NCI-H2227 (cell line): Measurements from ENCODE around the gene KRTAP10-6.
"Not testable (repeated sequence)": the region's sequence is repeated elsewhere in the genome, so short reads cannot be mapped to it uniquely, and the experiment has no call there.

ENCODE experiments used
- DNase-seq: peaks from one replicate; lab custom pipeline; 2025; ENCODE audit not compliant: unreplicated experiment; lab: John Stamatoyannopoulos, UW

Gene KRTAP10-6

DNA sequence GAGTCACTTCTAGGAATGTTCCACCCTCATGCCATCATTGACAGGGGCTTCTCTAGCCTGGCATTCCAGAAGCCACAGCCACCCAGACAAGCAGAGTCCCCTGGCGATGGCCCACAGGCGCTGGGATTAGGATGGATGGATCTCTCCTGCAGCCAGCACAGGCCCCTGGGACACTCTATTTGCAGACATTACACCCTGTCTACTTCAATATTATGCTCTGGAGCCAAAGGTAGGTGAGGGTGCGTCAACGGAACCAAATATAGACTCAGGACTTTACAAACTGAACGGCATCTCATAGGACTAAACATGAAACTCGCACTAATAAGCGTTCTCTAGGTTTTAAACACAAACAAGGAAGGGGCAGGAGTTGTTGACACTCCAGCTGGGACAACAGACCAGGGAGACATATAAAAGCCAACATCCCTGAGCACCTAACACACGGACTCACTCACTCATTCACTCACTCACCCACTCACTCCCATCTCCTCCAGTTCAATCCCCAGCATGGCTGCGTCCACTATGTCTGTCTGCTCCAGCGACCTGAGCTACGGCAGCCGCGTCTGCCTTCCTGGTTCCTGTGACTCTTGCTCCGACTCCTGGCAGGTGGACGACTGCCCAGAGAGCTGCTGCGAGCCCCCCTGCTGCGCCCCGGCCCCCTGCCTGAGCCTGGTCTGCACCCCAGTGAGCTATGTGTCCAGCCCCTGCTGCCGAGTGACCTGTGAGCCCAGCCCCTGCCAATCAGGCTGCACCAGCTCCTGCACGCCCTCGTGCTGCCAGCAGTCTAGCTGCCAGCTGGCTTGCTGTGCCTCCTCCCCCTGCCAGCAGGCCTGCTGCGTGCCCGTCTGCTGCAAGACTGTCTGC is 8.0 kb upstream of the KRTAP10-6 start, which contains the start of gene KRTAP10-7:
KRTAP10-7 (plus strand) TSS at position 480 of the 861 bp plus-strand sequence; CDS start at position 505, 25 bp downstream.
- not testable (repeated sequence) for DNase-seq

DNA sequence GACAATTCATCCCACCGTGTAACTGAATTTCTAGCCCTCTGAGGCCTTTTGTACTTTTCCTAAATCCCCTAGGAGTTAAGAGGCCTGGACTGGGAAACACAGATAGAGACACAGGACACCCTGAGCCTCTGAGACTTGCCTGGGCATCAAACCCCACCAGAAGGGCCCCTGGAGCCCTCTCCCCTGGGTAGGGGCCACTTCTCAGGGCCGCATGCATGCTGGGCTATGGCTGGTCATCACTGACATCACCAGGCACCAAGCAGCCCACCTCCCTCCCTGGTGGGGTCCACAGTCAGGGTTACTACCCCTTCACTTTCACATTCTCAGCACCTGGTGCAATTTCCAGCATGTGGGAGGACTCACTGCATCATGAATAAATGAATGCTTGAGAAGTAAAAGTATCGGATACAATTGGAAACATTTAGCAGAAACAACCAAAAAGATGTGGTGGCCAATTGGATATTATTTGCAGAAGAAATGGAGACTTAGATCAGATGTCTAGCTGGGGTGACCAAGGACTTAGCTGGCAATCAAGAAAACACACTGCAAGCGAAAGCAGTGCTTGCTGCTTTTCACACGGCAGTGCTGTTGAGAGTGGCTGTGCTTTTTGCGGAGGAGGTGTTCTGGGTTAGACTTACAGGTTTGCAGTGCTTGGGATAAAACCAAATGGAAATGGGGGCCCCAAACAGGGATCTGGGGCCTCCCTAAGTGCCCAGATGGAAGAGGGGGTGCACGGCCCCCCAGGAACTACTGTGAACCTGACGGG is 7.1 kb upstream of the KRTAP10-6 start:
- DNase-seq: no peak

- peak; percentile 43 for DNase-seq
Observed at GRCh38 chr21:44598061-44598460, 5.8 kb upstream of the KRTAP10-6 start.

- DNase-seq: no peak
Observed at GRCh38 chr21:44596068-44596725, 3.9 kb upstream of the KRTAP10-6 start.

- no peak for DNase-seq
Observed at GRCh38 chr21:44595524-44595923, 3.2 kb upstream of the KRTAP10-6 start.

DNA sequence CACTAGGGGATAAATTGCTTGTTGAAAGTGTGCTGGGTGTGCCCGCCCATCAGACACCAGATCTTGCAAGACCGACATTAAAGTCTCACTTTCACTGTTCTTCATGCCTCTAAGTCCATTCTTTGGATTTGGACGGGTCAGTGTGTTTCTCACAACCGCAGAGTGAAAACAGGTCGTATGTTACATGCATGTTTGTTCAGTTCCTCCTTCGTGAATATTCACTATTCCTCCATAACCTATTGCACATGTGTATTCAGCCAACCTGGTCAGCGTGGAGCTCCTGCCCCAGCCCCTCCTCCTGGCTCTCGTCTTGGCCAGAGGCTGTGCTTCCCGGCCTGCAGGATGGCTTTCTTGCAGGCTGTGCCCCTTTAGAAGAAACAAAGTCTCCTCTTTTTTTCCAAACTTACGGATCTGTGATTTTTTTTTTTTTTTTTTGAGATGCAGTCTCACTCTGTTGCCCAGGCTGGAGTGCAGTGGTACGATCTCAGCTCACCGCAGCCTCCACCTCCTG is 2.2 kb upstream of the KRTAP10-6 start:
- DNase-seq: no peak

GRCh38 chr21:44593598-44594405 is 1.5 kb upstream of the KRTAP10-6 start:
- DNase-seq: no peak

GRCh38 chr21:44591801-44592130 is 539 bp downstream of the KRTAP10-6 start:
- not testable (repeated sequence) for DNase-seq

DNA sequence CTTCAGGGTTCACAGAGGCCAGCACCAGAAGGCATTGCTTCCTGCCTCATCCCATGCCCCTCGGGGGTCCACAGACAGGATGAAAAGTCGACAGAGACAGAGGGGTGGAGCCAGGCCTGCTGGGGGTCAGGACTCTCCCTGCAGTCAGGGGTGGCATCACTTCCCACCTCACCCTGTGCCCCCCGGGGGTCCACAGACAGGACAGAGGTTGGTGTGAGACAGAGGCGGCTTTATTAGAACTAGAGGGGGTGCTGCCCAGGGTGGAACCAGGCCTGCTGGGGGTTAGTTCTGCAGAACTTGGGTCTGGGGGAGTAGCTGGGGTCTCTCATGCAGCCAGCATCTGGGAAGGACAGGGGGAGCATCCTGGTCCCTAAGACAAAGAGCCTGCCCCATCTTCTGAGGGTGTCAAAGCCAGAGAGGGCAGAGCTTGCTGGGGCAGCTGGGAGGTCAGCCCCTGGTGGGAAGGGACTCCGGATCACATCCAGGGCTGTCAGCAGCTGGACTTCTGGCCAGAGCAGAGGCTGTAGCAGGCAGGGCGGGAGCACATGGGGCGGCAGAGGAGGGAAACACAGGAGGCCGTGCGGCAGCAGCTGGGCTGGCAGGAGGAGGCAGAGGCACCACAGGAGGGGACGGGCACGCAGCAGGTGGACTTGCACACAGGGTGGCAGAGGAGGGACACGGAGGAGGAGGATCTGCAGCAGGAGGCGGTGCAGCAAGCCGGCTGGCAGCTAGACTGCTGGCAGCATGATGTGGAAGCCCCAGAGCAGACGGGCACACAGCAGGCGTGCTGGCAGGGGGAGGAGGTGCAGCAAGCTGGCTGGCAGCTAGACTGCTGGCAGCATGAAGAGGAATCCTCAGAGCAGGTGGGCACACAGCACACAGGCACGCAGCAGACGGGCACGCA is 1.2 kb downstream of the KRTAP10-6 start:
- DNase-seq: not testable (repeated sequence)

GRCh38 chr21:44590311-44590721 is 2.0 kb downstream of the KRTAP10-6 start:
- DNase-seq: no peak

- no peak for DNase-seq
Observed at GRCh38 chr21:44589586-44590305, 2.6 kb downstream of the KRTAP10-6 start.

DNA sequence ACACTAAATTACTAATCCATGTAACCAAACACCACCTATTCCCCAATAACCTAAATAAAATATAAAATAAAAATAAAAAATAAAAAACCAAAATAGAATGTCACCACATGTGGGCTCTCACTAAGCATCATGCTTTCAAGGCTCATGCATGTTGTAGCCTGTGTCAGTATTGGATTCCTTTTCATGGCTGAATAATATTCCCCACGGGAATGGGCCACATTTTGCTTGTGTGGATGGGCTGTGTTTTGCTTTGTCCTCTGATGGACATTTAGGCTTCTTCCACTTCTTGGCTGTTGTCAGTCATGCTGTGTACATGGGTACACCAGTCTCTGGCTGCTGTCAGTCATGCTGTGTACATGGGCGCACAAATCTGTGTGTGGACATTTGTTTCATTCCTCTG is 3.2 kb downstream of the KRTAP10-6 start:
- no peak for DNase-seq

- no peak for DNase-seq
Observed at GRCh38 chr21:44585892-44586291, 6.4 kb downstream of the KRTAP10-6 start.

GRCh38 chr21:44583800-44584147 is 8.5 kb downstream of the KRTAP10-6 start:
- DNase-seq: peak; percentile 64

GRCh38 chr21:44583089-44583799 is 9.1 kb downstream of the KRTAP10-6 start:
- peak; percentile 47 for DNase-seq

DNA sequence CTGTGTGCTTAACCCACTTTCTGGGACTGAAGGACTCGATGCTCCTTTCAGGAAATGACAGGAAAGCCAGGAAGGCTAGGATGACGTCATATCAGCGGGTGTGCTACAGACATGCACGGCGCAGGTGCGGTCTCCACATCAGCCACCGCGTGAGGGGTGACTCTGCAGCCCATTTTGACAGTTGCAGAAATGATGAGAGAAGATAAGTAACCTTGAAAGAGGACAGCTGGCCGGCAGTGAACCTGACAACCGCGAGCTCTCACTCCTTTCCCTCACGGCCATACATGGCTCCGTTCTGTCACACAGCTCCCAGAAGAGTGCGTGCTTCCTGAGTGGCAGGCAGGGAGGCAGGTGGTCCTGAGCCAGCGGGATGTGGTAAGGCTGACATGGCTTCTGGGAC is 10.2 kb downstream of the KRTAP10-6 start:
- peak; percentile 79 for DNase-seq

GRCh38 chr21:44581158-44581557 is 11.1 kb downstream of the KRTAP10-6 start:
- DNase-seq: no peak

DNA sequence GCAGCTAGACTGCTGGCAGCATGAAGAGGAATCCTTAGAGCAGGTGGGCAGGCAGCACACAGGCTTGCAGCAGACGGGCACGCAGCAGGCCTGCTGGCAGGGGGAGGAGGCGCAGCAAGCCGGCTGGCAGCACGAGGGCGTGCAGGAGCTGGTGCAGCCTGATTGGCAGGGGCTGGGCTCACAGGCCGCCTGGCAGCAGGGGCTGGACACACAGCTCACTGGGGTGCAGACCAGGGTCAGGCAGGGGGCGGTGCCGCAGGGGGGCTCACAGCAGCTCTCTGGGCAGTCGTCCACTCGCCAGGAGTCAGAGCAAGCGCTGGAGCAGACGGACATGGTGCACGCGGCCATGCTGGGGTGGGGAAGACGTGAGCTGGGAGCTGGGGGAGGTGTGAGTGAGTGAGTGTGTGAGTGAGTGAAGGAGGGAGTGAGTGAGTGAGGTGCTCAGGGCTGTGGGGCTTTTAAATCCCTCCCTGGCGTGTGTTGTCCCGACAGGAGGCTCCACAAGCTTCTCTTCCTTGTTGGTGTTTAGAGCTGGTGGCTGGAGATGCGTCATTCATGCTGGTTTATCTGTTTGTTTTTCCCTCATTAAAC is 12.0 kb downstream of the KRTAP10-6 start, which contains the start of gene KRTAP10-5:
KRTAP10-5 (minus strand) TSS at position 374 of the 591 bp plus-strand sequence; CDS start at position 348, 26 bp downstream.
- peak; percentile 38 for DNase-seq
